ENCODE results near the gene LRRC70.
"Not testable (repeated sequence)": the region's sequence is repeated elsewhere in the genome, so short reads cannot be mapped to it uniquely, and the experiment has no call there.

LRRC70 gene

DNA sequence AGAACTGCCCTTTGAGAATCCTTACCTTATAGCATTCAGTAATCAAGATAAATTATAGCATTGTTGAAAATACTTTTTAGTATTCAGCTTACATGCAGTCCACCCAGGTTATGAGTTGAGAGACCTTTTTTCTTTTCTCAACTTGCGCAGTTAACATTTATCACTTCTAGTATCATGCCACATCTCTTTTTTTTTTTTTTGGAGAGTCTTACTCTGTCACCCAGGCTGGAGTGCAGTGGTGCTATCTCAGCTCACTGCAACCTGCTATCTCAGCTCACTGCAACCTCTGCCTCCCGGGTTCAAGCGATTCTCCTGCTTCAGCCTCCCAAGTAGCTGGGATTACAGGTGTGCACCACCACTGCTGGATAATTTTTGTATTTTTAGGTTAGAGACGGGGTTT lies 29.0 kb downstream of the LRRC70 start:
- no peak for DNase-seq (ENCODE audit: low read depth)

DNA sequence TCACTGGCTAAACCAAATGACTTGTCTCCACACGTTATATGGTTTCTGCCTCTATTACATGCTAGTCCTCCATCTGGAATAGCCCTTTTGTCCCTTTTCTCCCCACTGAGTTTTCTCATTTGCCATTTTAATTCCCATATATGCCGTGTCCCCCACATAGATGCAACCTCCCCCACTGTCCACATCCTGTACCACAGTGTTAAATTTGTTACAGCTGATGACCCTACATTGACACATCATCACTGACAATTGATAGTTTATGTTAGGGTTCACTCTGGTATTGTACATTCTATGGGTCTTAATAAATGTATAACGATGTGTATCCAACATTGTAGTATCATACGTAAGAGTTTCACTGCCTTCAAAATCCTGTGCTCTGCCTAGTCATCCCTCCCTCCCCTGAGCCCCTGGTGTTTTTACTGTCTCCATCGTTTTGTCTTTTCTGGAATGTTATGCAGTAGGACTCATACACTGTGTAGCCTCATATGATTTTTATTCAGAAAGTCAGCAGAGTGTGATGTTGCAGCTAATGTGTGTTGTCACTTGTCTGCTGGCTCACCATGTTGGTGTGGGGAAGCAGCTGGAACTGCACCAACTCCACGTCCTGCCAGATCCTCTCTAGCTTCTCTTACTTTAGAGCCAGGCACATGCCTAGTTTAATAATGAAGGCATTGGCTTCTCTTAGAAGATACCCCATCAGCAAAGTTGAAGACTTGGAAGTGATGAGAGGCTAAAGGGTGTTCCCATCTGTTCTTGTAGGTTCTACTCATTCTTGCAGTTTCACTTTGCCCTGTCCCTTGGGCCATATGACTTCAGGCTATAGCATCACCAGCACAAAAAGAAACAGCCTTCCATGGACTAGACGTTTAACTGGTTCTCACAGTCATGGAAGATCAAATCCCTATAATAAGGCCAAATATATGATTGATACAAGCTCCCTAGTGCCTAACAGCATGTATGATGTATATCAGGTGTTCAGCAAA lies 30.2 kb downstream of the LRRC70 start:
- no peak for DNase-seq (ENCODE audit: low read depth)

DNA sequence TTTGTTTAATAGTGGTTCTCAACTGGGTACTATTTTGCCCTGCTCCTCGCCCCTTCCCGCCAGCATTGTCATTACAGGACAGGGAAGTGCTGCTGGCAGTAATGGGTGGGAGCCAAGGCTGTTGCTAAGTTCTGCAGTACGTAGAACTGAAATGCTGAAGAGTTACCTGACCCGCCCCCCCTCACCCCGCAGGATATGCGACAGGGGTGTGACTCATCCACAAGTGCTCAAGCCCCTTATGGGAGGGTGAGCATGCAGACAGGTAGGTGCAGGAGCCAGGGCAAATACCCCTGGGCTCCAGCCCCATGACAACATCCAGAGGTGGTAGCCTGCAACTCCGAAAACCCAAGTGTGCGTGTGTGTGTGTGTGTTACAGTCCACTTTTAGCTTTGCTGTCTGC lies 35.7 kb downstream of the LRRC70 start:
- no peak for DNase-seq (ENCODE audit: low read depth)

DNA sequence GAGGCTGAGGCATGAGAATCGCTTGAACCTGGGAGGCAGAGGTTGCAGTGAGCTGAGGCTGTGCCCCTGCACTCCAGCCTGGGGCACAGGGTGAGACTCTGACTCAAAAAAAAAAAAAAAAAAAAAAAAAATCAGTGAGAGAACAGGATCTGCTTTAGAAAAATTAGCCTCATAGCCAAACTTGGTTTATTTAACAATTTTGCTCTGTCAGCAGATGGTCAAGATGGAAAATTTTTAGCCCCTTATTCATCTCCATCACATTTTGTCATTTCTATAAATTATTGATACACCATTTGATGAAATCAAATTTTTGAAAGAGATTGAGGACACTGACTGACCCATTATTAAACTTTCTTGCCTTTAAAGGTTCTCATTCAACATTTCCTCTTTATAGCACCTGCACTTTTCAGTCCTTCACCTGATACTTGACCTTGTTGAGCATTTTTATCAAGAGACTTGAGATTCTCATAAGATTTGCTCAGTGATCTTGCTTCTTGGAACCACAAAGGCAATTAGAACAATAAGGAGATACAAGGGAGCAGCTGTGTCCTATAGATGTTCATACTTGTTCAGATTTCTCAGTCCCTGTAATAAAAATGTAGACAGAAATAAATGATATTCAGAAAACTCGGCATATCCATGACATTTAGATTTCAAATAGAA lies 38.1 kb downstream of the LRRC70 start:
- DNase-seq (ENCODE audit: low read depth), result no peak

- DNase-seq (ENCODE audit: low read depth), result no peak
These were observed 39.3 kb downstream of the LRRC70 start for GRCh38 chr5:62617943-62618342.

GRCh38 chr5:62620761-62621160 lies 42.1 kb downstream of the LRRC70 start:
- DNase-seq (ENCODE audit: low read depth), result no peak

DNA sequence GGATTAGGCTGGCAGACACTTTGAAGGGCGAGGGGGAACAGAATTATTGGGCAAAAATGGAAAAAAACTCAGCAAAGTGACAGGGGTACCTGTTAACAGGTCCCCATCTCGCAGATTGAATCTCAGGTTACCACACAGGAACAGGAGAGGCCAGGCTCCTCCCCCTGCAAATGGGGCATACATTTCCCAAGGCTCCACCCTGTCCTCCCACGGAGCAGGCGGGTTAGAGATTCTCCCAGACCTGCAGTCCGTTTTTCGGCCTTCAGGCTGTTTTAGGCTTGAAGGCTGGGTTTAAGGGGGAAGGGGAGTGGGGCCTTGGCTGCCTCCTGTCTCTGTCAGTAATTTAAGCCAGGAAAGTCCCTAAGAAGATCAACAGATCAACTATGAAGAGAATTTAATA lies 42.7 kb downstream of the LRRC70 start:
- no peak for DNase-seq (ENCODE audit: low read depth)

DNA sequence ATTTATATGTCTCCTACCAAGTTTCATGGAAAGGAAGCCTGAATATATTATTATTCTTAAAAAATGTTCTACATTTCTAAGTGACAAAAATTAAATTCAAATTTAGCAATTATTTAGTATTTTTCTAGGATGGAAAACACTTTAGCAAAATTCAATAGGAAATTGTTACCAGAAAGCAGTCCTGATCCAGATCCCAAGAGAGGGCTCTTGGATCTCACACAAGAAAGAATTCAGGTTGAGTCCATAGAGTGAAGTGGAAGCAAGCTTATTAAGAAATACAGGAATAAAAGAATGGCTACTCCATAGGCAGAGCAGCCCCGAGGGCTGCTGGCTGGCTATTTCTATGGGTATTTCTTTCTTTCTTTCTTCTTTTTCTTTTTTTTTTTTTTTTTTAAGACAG lies 44.7 kb downstream of the LRRC70 start:
- DNase-seq (ENCODE audit: low read depth), result no peak

DNA sequence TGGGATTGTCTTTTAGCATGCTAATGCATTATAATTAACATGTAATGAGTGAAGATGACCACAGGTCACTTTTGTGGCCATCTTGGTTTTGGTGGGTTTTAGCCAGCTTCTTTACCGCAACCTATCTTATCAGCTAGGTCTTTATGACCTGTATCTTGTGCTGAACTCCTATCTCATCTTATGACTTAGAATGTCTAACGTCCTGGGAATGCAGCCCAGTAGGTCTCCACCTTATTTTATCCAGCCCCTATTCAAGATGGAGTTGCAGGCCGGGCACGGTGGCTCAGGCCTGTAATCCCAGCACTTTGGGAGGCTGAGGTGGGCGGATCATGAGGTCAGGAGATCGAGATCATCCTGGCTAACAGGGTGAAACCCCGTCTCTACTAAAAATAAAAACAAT lies 45.8 kb downstream of the LRRC70 start:
- DNase-seq (ENCODE audit: low read depth), result not testable (repeated sequence)

DNA sequence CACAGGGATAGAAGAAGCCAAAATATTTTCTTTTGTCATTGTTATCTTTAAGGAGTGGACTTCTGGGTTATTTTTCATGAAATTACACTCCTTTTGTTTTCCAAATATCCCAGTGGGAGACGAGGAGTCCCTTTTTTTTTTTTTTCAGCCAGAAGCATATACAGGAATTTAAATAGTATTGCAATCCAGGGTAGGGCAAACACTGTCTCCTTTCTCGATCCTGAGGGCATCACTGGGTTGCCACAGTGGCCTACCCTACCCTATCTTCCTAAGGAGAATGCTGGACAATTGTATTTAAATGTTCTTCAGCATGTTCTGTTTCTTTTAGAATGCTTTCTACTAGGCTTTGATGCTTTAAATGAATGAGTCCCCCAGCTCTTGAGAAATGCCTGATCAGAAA lies 47.9 kb downstream of the LRRC70 start:
- no peak for DNase-seq (ENCODE audit: low read depth)

- DNase-seq (ENCODE audit: low read depth), result no peak
These were observed 48.5 kb downstream of the LRRC70 start for GRCh38 chr5:62627121-62627520.

DNA sequence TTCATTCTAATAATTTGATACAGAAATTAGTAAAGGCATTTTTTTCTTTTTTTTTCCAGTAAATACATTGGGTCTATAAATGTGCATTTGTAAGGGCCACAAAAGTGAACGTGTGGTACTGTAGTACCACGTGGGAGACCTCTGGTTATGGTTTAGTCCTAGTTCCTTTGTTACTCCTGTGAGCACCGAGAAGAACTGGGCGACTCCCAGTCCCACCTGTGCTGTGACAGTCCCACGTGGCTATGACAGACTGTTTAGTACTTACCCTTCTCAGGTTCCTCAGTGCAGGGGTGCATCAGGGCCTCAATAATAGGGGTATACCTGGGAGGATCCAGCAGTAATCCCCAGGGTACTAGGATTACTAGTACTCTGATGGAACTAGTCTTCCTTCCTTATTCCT lies 49.3 kb downstream of the LRRC70 start:
- no peak for DNase-seq (ENCODE audit: low read depth)
